HG03442 (cell line): ENCODE data around the gene RSPO1.
A peak's percentile ranks its signal among the peaks of the same experiment; 100 is the strongest.
"Not testable (repeated sequence)": the region's sequence is repeated elsewhere in the genome, so short reads cannot be mapped to it uniquely, and the experiment has no call there.

Source experiments
- ATAC-seq: cut with Tn5 transposase; IDR thresholded peaks from one replicate; pipeline ENCODE4 v1.9.1; 2021; ENCODE audit warnings: mild to moderate bottlenecking, moderate library complexity; ENCODE audit not compliant: unreplicated experiment

Gene RSPO1

GRCh38 chr1:37634244-37634991, at the start of gene RSPO1:
TSS of gene RSPO1 (minus strand) at chr1:37634892. CDS start at chr1:37629661, 5,231 bp downstream.
- ATAC-seq: no peak

- ATAC-seq: not testable (repeated sequence)
These were observed 49.5 kb upstream of the RSPO1 start for GRCh38 chr1:37684182-37684581.

- ATAC-seq: no peak
These were observed 47.8 kb upstream of the RSPO1 start for GRCh38 chr1:37682334-37682987.

GRCh38 chr1:37680933-37681332, 46.2 kb upstream of the RSPO1 start:
- ATAC-seq: no peak

GRCh38 chr1:37677808-37678207, 43.1 kb upstream of the RSPO1 start:
- no peak for ATAC-seq

DNA sequence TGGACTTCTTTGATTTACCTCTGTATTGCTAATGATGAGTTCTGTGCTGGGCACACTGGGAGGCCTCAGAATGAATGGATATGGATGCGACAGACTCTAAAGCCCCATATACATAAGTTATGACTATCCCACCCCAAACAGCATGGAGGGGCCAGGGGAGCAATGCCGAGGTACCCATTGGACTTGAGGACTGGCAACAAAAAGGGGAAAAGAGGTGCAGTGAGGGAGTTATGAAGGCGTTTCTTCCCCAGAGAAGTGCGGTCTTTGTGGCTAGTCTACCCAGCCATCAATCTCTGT, 42.4 kb upstream of the RSPO1 start:
- ATAC-seq: no peak

GRCh38 chr1:37676281-37677142, 41.8 kb upstream of the RSPO1 start:
- ATAC-seq: peak; percentile 46

- ATAC-seq: no peak
These were observed 39.2 kb upstream of the RSPO1 start for GRCh38 chr1:37673920-37674319.

- ATAC-seq: no peak
These were observed 37.6 kb upstream of the RSPO1 start for GRCh38 chr1:37672136-37672870.

GRCh38 chr1:37671261-37671660, 36.6 kb upstream of the RSPO1 start:
- ATAC-seq: no peak

- ATAC-seq: no peak
These were observed 35.4 kb upstream of the RSPO1 start for GRCh38 chr1:37670133-37670532.

- ATAC-seq: no peak
These were observed 32.5 kb upstream of the RSPO1 start for GRCh38 chr1:37667023-37667671.

- no peak for ATAC-seq
These were observed 31.7 kb upstream of the RSPO1 start for GRCh38 chr1:37666241-37666867.

DNA sequence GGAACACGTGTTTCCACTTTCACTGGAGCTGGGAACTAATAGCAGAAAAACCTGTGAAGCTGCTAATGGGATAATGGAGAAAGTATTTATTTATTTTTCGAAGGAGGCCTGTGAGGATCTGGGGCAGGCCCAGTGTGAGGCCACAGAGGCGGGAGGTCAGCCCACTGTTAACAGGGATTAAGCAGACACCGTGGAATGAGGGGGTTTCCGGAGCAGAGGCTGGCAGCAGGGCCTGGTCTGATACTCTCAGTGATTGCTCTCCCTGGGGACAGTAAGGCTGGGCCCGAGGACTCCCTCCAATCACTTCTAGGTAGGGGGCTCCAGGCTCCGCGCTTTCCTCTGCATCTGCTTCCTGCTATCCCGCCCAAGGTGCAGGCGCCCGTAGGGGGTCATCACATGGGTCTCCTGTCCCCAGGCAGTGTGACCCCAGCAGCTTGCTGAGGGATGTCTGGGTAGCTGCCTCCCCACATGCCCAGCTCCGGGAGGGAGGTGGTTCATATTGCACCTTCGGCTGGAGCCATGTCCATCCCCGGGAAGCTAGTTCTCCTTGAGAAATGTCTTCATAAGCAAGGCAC, 28.8 kb upstream of the RSPO1 start:
- ATAC-seq: no peak

- ATAC-seq: no peak
These were observed 27.5 kb upstream of the RSPO1 start for GRCh38 chr1:37662031-37662755.

GRCh38 chr1:37661401-37661800, 26.7 kb upstream of the RSPO1 start:
- no peak for ATAC-seq

- ATAC-seq: no peak
These were observed 26.0 kb upstream of the RSPO1 start for GRCh38 chr1:37660664-37661063.

GRCh38 chr1:37658486-37658885, 23.8 kb upstream of the RSPO1 start:
- no peak for ATAC-seq
